NCI-H2171 (cell line): Measurements from ENCODE around the gene TTC1.

Experiments used
- DNase-seq: peaks from one replicate; lab custom pipeline; 2025; lab: John Stamatoyannopoulos, UW

The TTC1 gene

GRCh38 chr5:160087199-160087598 lies 78.3 kb downstream of the TTC1 start:
- DNase-seq, result no peak

DNA sequence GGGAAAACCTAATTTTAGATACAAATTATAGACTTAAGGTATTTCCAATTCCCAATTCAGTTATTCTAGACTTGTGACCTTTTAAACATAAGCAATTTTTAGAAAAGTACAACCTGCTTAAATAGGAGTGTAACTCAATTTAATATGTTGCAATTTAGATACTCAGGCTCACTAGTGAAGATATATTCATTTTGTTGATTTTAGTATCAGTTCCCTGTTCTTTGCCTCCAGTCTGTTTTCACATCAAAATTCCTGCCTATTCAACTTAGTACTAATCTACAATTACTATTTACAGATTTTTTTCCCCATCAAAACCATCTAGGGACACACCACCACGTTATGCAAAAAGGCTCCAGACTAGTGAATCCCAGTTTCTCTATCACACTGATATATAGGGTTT lies 79.9 kb downstream of the TTC1 start:
- DNase-seq, result no peak

- no peak for DNase-seq
Observed at GRCh38 chr5:160089531-160089930, 80.6 kb downstream of the TTC1 start.

- no peak for DNase-seq
Observed at GRCh38 chr5:160090059-160090458, 81.1 kb downstream of the TTC1 start.

GRCh38 chr5:160092514-160092913 lies 83.6 kb downstream of the TTC1 start:
- DNase-seq, result no peak

- DNase-seq, result no peak
Observed at GRCh38 chr5:160092960-160093707, 84.2 kb downstream of the TTC1 start.

GRCh38 chr5:160096178-160096577 lies 87.2 kb downstream of the TTC1 start:
- DNase-seq, result no peak

- no peak for DNase-seq
Observed at GRCh38 chr5:160097991-160098390, 89.1 kb downstream of the TTC1 start.

- no peak for DNase-seq
Observed at GRCh38 chr5:160105686-160106360, 96.9 kb downstream of the TTC1 start.

DNA sequence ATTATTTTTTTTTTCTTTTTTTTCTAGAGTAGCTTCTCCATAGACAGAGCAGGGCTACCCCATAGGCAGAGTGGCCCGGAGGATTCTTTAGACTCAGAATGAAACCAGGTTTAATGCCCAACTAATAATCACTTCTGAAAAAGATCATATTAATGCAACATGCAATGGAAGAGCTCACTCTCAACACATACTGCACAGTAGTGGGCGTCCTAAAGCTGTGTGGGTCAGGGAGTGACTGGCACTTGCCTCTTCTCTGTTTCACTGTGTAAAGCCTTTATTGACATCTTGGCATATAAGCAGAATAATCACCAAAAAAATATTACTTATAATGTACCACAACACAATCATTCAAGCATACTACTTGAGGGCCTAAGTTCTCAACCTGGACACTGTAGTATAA lies 99.2 kb downstream of the TTC1 start:
- no peak for DNase-seq
